ENCODE results near the gene TRAM2.

DNA sequence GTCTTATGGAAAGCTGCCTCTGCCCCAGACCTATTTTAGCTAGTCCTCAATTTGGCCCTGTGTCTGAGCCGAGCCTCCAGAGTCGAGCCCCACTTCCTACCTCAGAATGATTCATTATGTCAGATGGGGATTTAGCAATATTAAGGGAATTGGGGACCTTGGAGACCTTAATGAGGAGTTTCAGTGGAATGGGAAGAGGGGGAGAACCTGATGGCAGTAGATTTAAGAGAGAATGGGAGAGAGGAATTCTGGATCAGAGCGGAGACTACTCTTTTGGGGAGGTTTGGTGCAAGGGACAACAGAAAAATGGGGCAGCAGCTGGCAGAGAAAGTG lies 93.2 kb downstream of the TRAM2 start:
- TF ChIP-seq, protein P1, sequence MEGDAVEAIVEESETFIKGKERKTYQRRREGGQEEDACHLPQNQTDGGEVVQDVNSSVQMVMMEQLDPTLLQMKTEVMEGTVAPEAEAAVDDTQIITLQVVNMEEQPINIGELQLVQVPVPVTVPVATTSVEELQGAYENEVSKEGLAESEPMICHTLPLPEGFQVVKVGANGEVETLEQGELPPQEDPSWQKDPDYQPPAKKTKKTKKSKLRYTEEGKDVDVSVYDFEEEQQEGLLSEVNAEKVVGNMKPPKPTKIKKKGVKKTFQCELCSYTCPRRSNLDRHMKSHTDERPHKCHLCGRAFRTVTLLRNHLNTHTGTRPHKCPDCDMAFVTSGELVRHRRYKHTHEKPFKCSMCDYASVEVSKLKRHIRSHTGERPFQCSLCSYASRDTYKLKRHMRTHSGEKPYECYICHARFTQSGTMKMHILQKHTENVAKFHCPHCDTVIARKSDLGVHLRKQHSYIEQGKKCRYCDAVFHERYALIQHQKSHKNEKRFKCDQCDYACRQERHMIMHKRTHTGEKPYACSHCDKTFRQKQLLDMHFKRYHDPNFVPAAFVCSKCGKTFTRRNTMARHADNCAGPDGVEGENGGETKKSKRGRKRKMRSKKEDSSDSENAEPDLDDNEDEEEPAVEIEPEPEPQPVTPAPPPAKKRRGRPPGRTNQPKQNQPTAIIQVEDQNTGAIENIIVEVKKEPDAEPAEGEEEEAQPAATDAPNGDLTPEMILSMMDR (IDR thresholded peaks at IDR 0.05): no peak
- no peak for TF ChIP-seq POLR2A (IDR thresholded peaks at IDR 0.05)

All from right lobe of liver (tissue), 4 donors.